OCI-LY7 (cell line): Measurements from ENCODE around the gene ATP6V1B1. TPM values are rescaled to one million over a fixed set of nuclear protein-coding genes. Genes with fewer than 3 reads are reported as not detected.
"Not testable (repeated sequence)": the region's sequence is repeated elsewhere in the genome, so short reads cannot be mapped to it uniquely, and the experiment has no call there.

ENCODE experiments used
- BruUV-seq: library from RNA; stranded (reverse); fragments of 400-500 nt; replicated peaks from 2 replicates; lab custom pipeline; 2021; lab: Mats Ljungman, UMichigan
- CTCF ChIA-PET: fragments of 300-600 bp; sonication (Branson Sonifier 250); formaldehyde crosslinking; loops from one replicate; lab custom pipeline; 2022; ENCODE audit warnings: antibody characterized with exemption; ENCODE audit not compliant: unreplicated experiment; lab: Charles Lee
- POLR2A ChIA-PET: fragments of 300-600 bp; sonication (Branson Sonifier 250); formaldehyde crosslinking; loops from one replicate; lab custom pipeline; 2022; ENCODE audit warnings: antibody characterized with exemption; lab: Charles Lee
- DNase-seq: peaks from one replicate; pipeline ENCODE4 v3.0.0-alpha.2; 2015; ENCODE audit warnings: low spot score
- H2AFZ ChIP-seq: fragments of 200-600 bp; sonication (generic), shearing (Covaris generic); 2 replicates; pipeline ENCODE4 v1.6.1; 2014; ENCODE audit warnings: mild to moderate bottlenecking, antibody characterized with exemption, low read length, moderate library complexity
- H3K27ac ChIP-seq: fragments of 200-600 bp; sonication (generic); 2 replicates; pipeline ENCODE4 v1.5.1; 2014; ENCODE audit warnings: mixed run types, low read depth, mild to moderate bottlenecking, moderate library complexity, low read length, inconsistent platforms; ENCODE audit not compliant: poor library complexity, severe bottlenecking
- H3K36me3 ChIP-seq: fragments of 200-600 bp; sonication (generic); 2 replicates; pipeline ENCODE4 v1.6.1; 2014; ENCODE audit warnings: mild to moderate bottlenecking, antibody characterized with exemption, low read length, moderate library complexity, mixed read lengths; ENCODE audit not compliant: insufficient read depth
- H3K4me1 ChIP-seq: fragments of 200-600 bp; sonication (generic); 2 replicates; pipeline ENCODE4 v1.5.1; 2014; ENCODE audit warnings: mild to moderate bottlenecking, low read length; ENCODE audit not compliant: insufficient read depth, poor library complexity, severe bottlenecking
- H3K4me2 ChIP-seq: fragments of 200-600 bp; sonication (generic); 2 replicates; pipeline ENCODE4 v1.6.1; 2014; ENCODE audit warnings: mild to moderate bottlenecking, low read length
- H3K4me3 ChIP-seq: fragments of 200-600 bp; sonication (generic); 2 replicates; pipeline ENCODE4 v1.5.1; 2014; ENCODE audit warnings: mild to moderate bottlenecking, low read depth, low read length; ENCODE audit not compliant: poor library complexity, severe bottlenecking
- H3K79me2 ChIP-seq: fragments of 200-600 bp; sonication (generic); 2 replicates; pipeline ENCODE4 v1.6.1; 2016; ENCODE audit warnings: low read depth, mild to moderate bottlenecking, low read length, moderate library complexity, mixed read lengths; ENCODE audit not compliant: insufficient read depth
- H3K9me2 ChIP-seq: fragments of 200-600 bp; sonication (generic); 2 replicates; pipeline ENCODE4 v1.6.1; 2016; ENCODE audit warnings: mild to moderate bottlenecking, low read length, mixed read lengths; ENCODE audit not compliant: insufficient read depth
- H3K9me3 ChIP-seq: fragments of 200-600 bp; sonication (generic); 2 replicates; pipeline ENCODE4 v1.6.1; 2014; ENCODE audit warnings: mild to moderate bottlenecking, mixed run types, low read length, mixed read lengths
- H4K20me1 ChIP-seq: fragments of 200-600 bp; sonication (generic); 2 replicates; pipeline ENCODE4 v1.6.1; 2014; ENCODE audit warnings: mild to moderate bottlenecking, antibody characterized with exemption, low read length, moderate library complexity, mixed read lengths; ENCODE audit not compliant: insufficient read depth
- CTCF ChIP-seq: fragments of 200-600 bp; sonication (generic); conservative IDR thresholded peaks from 2 replicates; pipeline ENCODE4 v1.5.1; 2014; ENCODE audit warnings: mild to moderate bottlenecking, antibody characterized with exemption, low read length, moderate library complexity, mixed read lengths
- EZH2phosphoT487 ChIP-seq: fragments of 200-600 bp; sonication (generic); IDR thresholded peaks from 2 replicates; pipeline ENCODE4 v1.6.1; 2018; ENCODE audit warnings: low read depth, borderline replicate concordance, mild to moderate bottlenecking, mixed run types, antibody characterized with exemption, low read length, moderate library complexity, mixed read lengths
- intact Hi-C: fragments of 100-400 bp; cut with micrococcal nuclease; formaldehyde crosslinking; loops from one replicate; pipeline ENCODE4 v1.10.0; 2022; ENCODE audit not compliant: unreplicated experiment
- small RNA-seq: library from RNA; depleted of rRNA; stranded (forward); fragments of <200 nt; gene quantifications from one replicate; pipeline ENCODE3, GENCODE V24; 2014
- total RNA-seq, 2 experiments: library from RNA; depleted of rRNA in 1 of 2; stranded (reverse); fragments of >200 nt in 1 of 2; shearing (Covaris generic) in 1 of 2; gene quantifications; 2 replicates each; pipeline ENCODE4 v1.2.3, GENCODE V29; 2014 to 2022

The ATP6V1B1 gene
- total RNA-seq, 2 experiments from 2014 or later: not detected

- BruUV-seq: no TSS peak
- CTCF ChIA-PET: interaction anchor here (1.0 kb wide), 1 partner anchor 148 kb away, joined by 3 read pairs; no protein-coding TSS in a partner anchor
- DNase-seq: no peak
- no peak for TF ChIP-seq CTCF
- no peak for TF ChIP-seq EZH2phosphoT487
- Histone ChIP-seq H3K4me2 (no peak overlapping the region), H3K4me1 (no peaks in the 10 kb centered on the region), H3K9me2 (no peaks in the 10 kb centered on the region), H4K20me1 (no peaks in the 10 kb centered on the region), H3K79me2 (no peaks in the 10 kb centered on the region), H3K27ac (no peak overlapping the region), H3K9me3 (no peaks in the 10 kb centered on the region), H2AFZ (no peak overlapping the region), H3K36me3 (no peaks in the 10 kb centered on the region), H3K4me3 (no peak overlapping the region)
- POLR2A ChIA-PET: interaction anchor here (0.5 to 0.6 kb wide), 2 partner anchors 49 to 266 kb away, joined by 3 read pairs; no protein-coding TSS in a partner anchor
- intact Hi-C loops: no loop called here
Observed at GRCh38 chr2:71006955-71007799, 71.5 kb downstream of the ATP6V1B1 start.

DNA sequence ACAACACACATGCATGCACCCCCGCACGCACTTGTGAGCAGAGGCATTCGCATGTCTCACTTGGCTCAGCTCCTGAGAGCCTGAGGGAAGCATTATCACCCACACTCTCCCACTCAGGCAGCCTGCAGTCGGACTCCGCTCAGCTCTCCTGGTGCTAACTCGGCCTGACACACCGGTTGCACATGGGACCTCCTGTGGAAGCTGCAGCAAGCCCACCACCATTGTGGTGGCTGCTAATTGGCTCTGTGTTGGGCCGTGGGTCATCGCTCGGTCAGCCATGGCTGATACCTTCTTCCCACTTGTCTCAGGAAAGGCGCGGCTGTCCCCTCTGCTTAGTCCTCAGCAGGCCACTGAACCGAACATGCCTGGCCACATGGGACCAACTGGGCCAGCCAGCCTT is 72.6 kb downstream of the ATP6V1B1 start:
- H2AFZ ChIP-seq: no peak overlapping the region
- intact Hi-C loops: no loop called here
- H3K4me2 ChIP-seq: no peak overlapping the region
- no peaks in the 10 kb centered on the region for H3K36me3 ChIP-seq
- TF ChIP-seq EZH2phosphoT487: no peak
- no peak for TF ChIP-seq CTCF
- no peak for DNase-seq
- ChIA-PET POLR2A (no interaction called here), CTCF (no interaction called here)
- H3K4me1 ChIP-seq: no peaks in the 10 kb centered on the region
- no peak overlapping the region for H3K27ac ChIP-seq
- no peaks in the 10 kb centered on the region for H3K9me2 ChIP-seq
- H3K79me2 ChIP-seq: no peaks in the 10 kb centered on the region
- no peaks in the 10 kb centered on the region for H3K9me3 ChIP-seq
- no peak overlapping the region for H3K4me3 ChIP-seq
- no peaks in the 10 kb centered on the region for H4K20me1 ChIP-seq
- BruUV-seq: no TSS peak

DNA sequence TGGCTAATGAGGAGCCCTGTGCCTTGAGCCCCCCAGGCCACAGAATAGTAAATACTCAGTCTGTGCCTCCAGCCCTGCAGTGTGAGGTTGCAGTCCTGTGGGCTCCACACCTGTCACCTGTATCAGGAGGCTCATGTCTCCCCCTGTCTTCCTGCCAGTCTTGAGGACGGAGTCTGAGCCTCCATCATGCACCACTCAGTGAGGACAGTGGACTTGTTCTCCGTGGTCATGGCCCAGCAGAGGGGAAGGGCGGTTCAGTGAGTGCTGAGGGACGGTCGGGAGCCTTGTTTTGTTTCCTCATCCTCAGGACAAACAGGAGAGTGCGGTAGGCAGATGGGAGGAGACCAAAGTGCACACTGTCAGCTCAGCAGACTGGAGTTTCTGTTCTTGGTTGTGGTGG is 76.1 kb downstream of the ATP6V1B1 start:
- DNase-seq, H3K36me3 ChIP-seq, H2AFZ ChIP-seq, H3K9me2 ChIP-seq, BruUV-seq, H3K4me2 ChIP-seq, POLR2A ChIA-PET, H3K79me2 ChIP-seq, H3K4me3 ChIP-seq, H3K4me1 ChIP-seq, H3K9me3 ChIP-seq, H4K20me1 ChIP-seq, CTCF ChIA-PET, H3K27ac ChIP-seq, intact Hi-C loops: not testable (repeated sequence)

Small RNA genes within 50 kb of the gene (small RNA-seq; reads per million reads assigned to genes)
- gene RF02272: not detected
- not detected for gene RN7SL160P

Other genes starting within 250 kb of the ATP6V1B1 start
- gene ADD2, start 167.7 kb upstream of the ATP6V1B1 start, total RNA-seq (2014; rRNA removed; shearing (Covaris generic)): not detected in 2 replicates
- not detected in 2 replicates for gene ADD2, start 167.7 kb upstream of the ATP6V1B1 start, total RNA-seq (2022)
- not detected in 2 replicates for gene FIGLA, start 145.3 kb upstream of the ATP6V1B1 start, total RNA-seq (2014; rRNA removed; shearing (Covaris generic))
- not detected in 2 replicates for gene FIGLA, start 145.3 kb upstream of the ATP6V1B1 start, total RNA-seq (2022)
- gene CLEC4F, start 115.3 kb upstream of the ATP6V1B1 start, total RNA-seq (2014; rRNA removed; shearing (Covaris generic)): not detected in 2 replicates
- not detected in 2 replicates for gene CLEC4F, start 115.3 kb upstream of the ATP6V1B1 start, total RNA-seq (2022)
- not detected in 2 replicates for gene CD207, start 100.1 kb upstream of the ATP6V1B1 start, total RNA-seq (2014; rRNA removed; shearing (Covaris generic))
- gene CD207, start 100.1 kb upstream of the ATP6V1B1 start, total RNA-seq (2022): not detected in 2 replicates
- not detected in 2 replicates for gene VAX2, start 35.3 kb upstream of the ATP6V1B1 start, total RNA-seq (2014; rRNA removed; shearing (Covaris generic))
- gene VAX2, start 35.3 kb upstream of the ATP6V1B1 start, total RNA-seq (2022): not detected in 2 replicates
- not detected in 2 replicates for gene ANKRD53, start 42.7 kb downstream of the ATP6V1B1 start, total RNA-seq (2014; rRNA removed; shearing (Covaris generic))
- gene ANKRD53, start 42.7 kb downstream of the ATP6V1B1 start, total RNA-seq (2022): not detected in 2 replicates
- gene TEX261, start 59.0 kb downstream of the ATP6V1B1 start, total RNA-seq (2014; rRNA removed; shearing (Covaris generic)): 26.7 and 34.5 TPM in 2 replicates
- 45.8 and 57.7 TPM in 2 replicates for gene TEX261, start 59.0 kb downstream of the ATP6V1B1 start, total RNA-seq (2022)
- gene NAGK, start 132.7 kb downstream of the ATP6V1B1 start, total RNA-seq (2014; rRNA removed; shearing (Covaris generic)): 79.7 and 97.8 TPM in 2 replicates
- gene NAGK, start 132.7 kb downstream of the ATP6V1B1 start, total RNA-seq (2022): 211 and 221 TPM in 2 replicates
- 30.8 and 35.4 TPM in 2 replicates for gene MCEE, start 194.3 kb downstream of the ATP6V1B1 start, total RNA-seq (2014; rRNA removed; shearing (Covaris generic))
- 26.4 and 31.6 TPM in 2 replicates for gene MCEE, start 194.3 kb downstream of the ATP6V1B1 start, total RNA-seq (2022)
- gene MPHOSPH10, start 194.7 kb downstream of the ATP6V1B1 start, total RNA-seq (2014; rRNA removed; shearing (Covaris generic)): 18.7 and 31.5 TPM in 2 replicates
- gene MPHOSPH10, start 194.7 kb downstream of the ATP6V1B1 start, total RNA-seq (2022): 38.3 and 42.7 TPM in 2 replicates